Measurements from ENCODE around the gene CNIH2. TPM values are rescaled to one million over a fixed set of nuclear protein-coding genes. Genes with fewer than 3 reads are reported as not detected.
"Not testable (repeated sequence)": the region's sequence is repeated elsewhere in the genome, so short reads cannot be mapped to it uniquely, and the experiment has no call there.

CNIH2 gene
- total RNA-seq, 1 experiment from 2014 or later: 1.4 TPM

DNA sequence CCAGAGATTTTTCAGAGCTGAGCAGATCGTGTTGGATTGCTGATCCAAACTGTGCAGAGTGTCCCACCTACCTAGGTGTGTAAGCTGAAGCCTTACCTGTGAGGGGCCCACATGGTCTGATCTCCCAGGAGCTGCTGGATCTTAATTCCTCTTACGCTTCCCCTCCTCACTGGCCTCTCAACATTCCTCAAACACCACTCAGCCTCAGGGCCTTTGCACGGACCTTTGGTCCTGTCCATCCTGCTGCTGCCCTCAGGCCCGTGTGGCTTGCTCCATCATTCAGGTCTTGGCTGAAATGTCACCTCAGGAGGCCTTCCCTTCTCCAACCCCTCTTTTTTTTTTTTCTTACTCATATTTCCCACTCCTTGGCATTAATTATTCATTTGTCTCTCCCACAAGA lies 30.7 kb upstream of the CNIH2 start:
- Mint-ChIP-seq H3K4me3 (ENCODE audit: unreplicated experiment) (no peak overlapping the region), H3K9me3 (ENCODE audit: unreplicated experiment) (no peaks in the 10 kb centered on the region), H3K27me3 (ENCODE audit: insufficient read depth, unreplicated experiment) (no peaks in the 10 kb centered on the region), H3K27ac (ENCODE audit: low read depth, unreplicated experiment) (no peak overlapping the region), H3K4me1 (ENCODE audit: insufficient read depth, unreplicated experiment) (no peaks in the 10 kb centered on the region), H3K36me3 (ENCODE audit: insufficient read depth, unreplicated experiment) (peaks cover 33% of the 10 kb centered on the region)
- TF ChIP-seq, protein P1, sequence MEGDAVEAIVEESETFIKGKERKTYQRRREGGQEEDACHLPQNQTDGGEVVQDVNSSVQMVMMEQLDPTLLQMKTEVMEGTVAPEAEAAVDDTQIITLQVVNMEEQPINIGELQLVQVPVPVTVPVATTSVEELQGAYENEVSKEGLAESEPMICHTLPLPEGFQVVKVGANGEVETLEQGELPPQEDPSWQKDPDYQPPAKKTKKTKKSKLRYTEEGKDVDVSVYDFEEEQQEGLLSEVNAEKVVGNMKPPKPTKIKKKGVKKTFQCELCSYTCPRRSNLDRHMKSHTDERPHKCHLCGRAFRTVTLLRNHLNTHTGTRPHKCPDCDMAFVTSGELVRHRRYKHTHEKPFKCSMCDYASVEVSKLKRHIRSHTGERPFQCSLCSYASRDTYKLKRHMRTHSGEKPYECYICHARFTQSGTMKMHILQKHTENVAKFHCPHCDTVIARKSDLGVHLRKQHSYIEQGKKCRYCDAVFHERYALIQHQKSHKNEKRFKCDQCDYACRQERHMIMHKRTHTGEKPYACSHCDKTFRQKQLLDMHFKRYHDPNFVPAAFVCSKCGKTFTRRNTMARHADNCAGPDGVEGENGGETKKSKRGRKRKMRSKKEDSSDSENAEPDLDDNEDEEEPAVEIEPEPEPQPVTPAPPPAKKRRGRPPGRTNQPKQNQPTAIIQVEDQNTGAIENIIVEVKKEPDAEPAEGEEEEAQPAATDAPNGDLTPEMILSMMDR (IDR thresholded peaks at IDR 0.05; ENCODE audit: unreplicated experiment): no peak
- no TSS peak for BruUV-seq (replicated peaks)
- ChIA-PET POLR2A (no interaction called here), CTCF (interaction anchor here (0.7 to 1.7 kb wide), 3 partner anchors 11 to 644 kb away, joined by 3 to 9 read pairs (median 6); no protein-coding TSS in a partner anchor)
- intact Hi-C loops (cut with micrococcal nuclease): no loop called here
- no peak for DNase-seq (ENCODE audit: unreplicated experiment)

DNA sequence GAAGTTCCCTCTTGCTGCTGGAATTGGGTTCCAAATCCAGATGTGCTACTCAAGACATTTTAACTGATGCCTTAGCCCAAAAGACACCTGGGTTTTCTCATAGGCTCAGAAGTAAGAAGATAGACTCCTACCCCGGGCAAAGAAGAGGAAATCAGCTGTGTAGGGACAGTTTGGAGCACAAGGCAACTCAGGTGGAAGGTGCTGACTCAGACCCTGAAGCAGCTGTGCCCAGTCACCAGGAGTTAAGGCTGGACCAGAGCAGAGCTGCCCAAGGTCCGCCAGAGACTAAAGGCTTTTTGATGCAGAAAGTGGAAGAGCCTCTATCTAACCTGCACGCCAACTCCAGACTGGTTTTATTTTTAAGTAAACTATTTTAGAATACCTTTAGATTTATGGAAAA lies 30.2 kb upstream of the CNIH2 start:
- Mint-ChIP-seq H3K4me3 (ENCODE audit: unreplicated experiment) (no peak overlapping the region), H3K36me3 (ENCODE audit: insufficient read depth, unreplicated experiment) (peaks cover 29% of the 10 kb centered on the region), H3K9me3 (ENCODE audit: unreplicated experiment) (no peaks in the 10 kb centered on the region), H3K27ac (ENCODE audit: low read depth, unreplicated experiment) (no peak overlapping the region), H3K4me1 (ENCODE audit: insufficient read depth, unreplicated experiment) (no peaks in the 10 kb centered on the region), H3K27me3 (ENCODE audit: insufficient read depth, unreplicated experiment) (no peaks in the 10 kb centered on the region)
- BruUV-seq (replicated peaks): no TSS peak
- CTCF ChIA-PET: interaction anchor here (0.7 to 1.7 kb wide), 3 partner anchors 11 to 643 kb away, joined by 3 to 9 read pairs (median 6); no protein-coding TSS in a partner anchor
- POLR2A ChIA-PET: no interaction called here
- DNase-seq (ENCODE audit: unreplicated experiment): no peak
- intact Hi-C loops (cut with micrococcal nuclease): no loop called here
- TF ChIP-seq, protein P1 (IDR thresholded peaks at IDR 0.05; ENCODE audit: unreplicated experiment): no peak

DNA sequence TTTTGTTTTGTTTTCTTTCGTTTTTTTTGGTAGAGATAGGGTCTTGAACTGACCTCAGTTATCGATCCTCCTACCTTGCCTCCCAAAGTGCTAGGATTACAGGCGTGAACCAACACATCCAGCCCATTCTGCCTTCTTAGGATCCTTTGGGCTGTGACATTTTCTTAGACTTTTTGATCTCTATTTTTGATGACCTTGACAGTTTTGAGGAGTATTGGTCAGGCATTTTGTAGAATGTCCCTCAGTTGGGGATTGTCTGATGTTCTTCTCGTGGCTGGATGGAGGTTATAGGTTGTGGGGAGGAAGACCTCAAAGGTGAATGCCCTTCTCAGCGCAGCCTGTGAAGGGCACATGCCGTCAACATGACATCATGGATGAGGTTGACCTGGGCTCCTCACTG lies 29.1 kb upstream of the CNIH2 start:
- BruUV-seq (replicated peaks): no TSS peak
- Mint-ChIP-seq H3K9me3 (ENCODE audit: unreplicated experiment) (no peaks in the 10 kb centered on the region), H3K4me1 (ENCODE audit: insufficient read depth, unreplicated experiment) (no peaks in the 10 kb centered on the region), H3K4me3 (ENCODE audit: unreplicated experiment) (no peak overlapping the region), H3K27me3 (ENCODE audit: insufficient read depth, unreplicated experiment) (no peaks in the 10 kb centered on the region), H3K27ac (ENCODE audit: low read depth, unreplicated experiment) (no peak overlapping the region), H3K36me3 (ENCODE audit: insufficient read depth, unreplicated experiment) (peaks cover 21% of the 10 kb centered on the region)
- ChIA-PET POLR2A (no interaction called here), CTCF (no interaction called here)
- intact Hi-C loops (cut with micrococcal nuclease): no loop called here
- no peak for DNase-seq (ENCODE audit: unreplicated experiment)
- TF ChIP-seq, protein P1 (IDR thresholded peaks at IDR 0.05; ENCODE audit: unreplicated experiment): no peak

DNA sequence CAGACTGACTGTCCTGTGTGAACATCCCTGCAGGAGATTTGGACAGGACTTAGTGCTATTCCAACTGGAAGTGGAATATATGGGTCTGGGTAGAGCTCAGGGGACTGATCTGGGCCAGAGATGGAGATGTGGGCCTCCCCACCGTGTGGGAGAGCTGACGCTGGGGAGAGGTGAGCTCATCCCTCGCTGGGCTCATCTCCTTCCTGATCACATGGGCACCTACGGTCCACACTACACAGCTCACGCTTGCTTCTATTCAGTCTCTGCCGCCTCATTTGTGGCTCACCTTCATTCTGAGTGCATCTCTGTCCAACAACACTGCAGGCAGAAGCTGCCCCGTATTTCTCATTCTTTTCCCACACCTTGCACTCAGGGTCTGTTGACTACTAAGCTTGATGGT lies 26.2 kb upstream of the CNIH2 start:
- H3K4me1 Mint-ChIP-seq (ENCODE audit: insufficient read depth, unreplicated experiment): peaks cover 3% of the 10 kb centered on the region
- BruUV-seq (replicated peaks): no TSS peak
- H3K4me3 Mint-ChIP-seq (ENCODE audit: unreplicated experiment): no peak overlapping the region
- ChIA-PET CTCF (no interaction called here), POLR2A (no interaction called here)
- H3K36me3 Mint-ChIP-seq (ENCODE audit: insufficient read depth, unreplicated experiment): peaks cover 4% of the 10 kb centered on the region
- TF ChIP-seq, protein P1 (IDR thresholded peaks at IDR 0.05; ENCODE audit: unreplicated experiment): no peak
- no peaks in the 10 kb centered on the region for H3K27me3 Mint-ChIP-seq (ENCODE audit: insufficient read depth, unreplicated experiment)
- intact Hi-C loops (cut with micrococcal nuclease): no loop called here
- DNase-seq (ENCODE audit: unreplicated experiment): no peak
- no peaks in the 10 kb centered on the region for H3K9me3 Mint-ChIP-seq (ENCODE audit: unreplicated experiment)
- H3K27ac Mint-ChIP-seq (ENCODE audit: low read depth, unreplicated experiment): no peak overlapping the region

DNA sequence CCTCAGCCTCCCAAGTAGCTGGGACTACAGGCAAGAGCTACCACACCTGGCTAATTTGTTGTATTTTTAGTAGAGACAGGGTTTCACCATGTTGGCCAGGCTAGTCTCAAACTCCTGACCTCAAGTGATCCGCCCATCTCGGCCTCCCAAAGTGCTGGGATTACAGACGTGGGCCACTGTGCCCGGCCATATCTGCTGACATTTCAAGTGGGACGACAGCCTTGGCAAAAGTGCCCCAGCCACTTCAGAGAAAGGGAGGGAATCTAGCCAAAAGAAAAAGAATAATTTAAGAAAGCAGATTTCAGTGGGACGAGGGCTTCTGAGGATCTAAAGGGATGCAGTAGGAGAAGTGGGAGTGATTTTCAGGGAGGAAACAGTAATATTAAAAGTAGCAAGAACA lies 24.9 kb upstream of the CNIH2 start:
- BruUV-seq (replicated peaks); H3K4me1 Mint-ChIP-seq (ENCODE audit: insufficient read depth, unreplicated experiment); H3K27ac Mint-ChIP-seq (ENCODE audit: low read depth, unreplicated experiment); H3K9me3 Mint-ChIP-seq (ENCODE audit: unreplicated experiment); H3K27me3 Mint-ChIP-seq (ENCODE audit: insufficient read depth, unreplicated experiment); intact Hi-C loops (cut with micrococcal nuclease); H3K36me3 Mint-ChIP-seq (ENCODE audit: insufficient read depth, unreplicated experiment); H3K4me3 Mint-ChIP-seq (ENCODE audit: unreplicated experiment); DNase-seq (ENCODE audit: unreplicated experiment); CTCF ChIA-PET: not testable (repeated sequence)
- POLR2A ChIA-PET: interaction anchor here (0.7 kb wide), 1 partner anchor 8 kb away, joined by 4 read pairs; no protein-coding TSS in a partner anchor
